SIG-M5 treated with dmso at 0.1 percent for 504 hours (cell line): Measurements from ENCODE around the gene KCNQ5.
"Not testable (repeated sequence)": the region's sequence is repeated elsewhere in the genome, so short reads cannot be mapped to it uniquely, and the experiment has no call there.

Experiments used
- DNase-seq: peaks from one replicate; lab custom pipeline; 2025; ENCODE audit not compliant: unreplicated experiment; lab: John Stamatoyannopoulos, UW

The KCNQ5 gene

DNA sequence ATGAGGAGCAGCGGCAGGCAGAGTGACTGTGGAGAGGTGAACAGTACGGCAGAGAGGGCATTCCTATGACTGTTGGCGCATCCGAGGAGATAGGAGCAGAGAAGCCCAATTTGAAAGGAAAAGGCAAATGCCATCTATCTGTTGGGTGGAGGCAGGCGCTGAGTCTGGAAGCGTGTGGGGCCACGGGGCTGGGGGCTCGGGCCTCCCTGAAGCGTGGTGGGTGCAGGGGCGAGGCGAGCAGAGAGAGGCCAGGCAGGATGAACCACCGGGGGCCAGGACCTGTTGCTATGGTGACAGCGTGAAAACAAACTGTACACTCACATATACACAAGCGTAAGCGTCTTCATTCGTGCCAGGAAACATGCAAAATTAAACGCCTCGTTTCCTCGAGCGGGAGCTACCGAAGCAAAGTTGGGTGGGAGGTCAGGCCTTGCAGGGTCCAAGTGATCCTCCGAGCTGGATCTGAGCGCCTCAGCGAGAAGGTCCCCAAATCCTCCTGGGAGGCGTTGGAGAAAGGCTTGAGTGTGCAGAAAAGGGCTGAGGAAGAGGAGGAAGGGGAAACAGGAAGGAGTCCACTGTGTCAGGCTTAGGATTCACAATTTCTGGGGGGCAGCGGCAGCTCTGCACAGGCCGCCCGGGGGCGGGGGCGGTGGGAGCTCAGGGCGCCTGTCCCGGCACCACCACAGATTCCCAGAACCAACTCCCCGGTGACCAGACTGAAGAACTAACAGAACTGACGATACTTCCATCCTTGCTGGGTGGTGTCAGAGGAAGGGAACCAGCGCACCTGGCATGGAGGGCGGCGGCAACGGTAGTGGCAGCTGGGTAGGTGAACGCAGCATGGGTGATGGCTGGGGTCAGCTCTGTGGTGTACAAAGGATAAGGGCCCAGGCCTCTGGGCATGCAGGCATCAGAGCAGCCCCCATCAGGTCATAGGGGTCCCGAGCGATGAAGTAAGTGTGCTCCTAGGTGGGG, 535.2 kb downstream of the KCNQ5 start:
- DNase-seq = no peak

- no peak for DNase-seq
Observed at GRCh38 chr6:73157870-73158269, 536.0 kb downstream of the KCNQ5 start.

DNA sequence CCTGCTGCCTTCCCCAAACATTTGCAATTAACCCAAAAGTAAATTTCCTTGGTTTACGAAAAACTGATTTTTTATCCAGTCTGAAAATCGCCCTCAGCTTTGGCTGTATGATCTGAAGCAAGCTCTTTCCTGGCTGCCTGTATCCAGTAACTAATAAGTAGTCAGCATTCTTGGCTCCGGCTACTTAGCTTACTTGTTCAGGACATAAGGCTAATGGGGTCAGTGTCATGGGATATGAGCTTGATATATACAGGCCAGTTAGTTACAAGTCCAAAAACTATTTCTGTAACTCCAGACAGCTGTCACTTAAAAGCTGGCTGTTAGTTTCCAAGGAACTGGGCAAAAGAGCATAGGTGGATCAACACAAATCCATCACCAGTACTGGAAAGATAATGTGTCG, 547.2 kb downstream of the KCNQ5 start:
- DNase-seq = no peak

- no peak for DNase-seq
Observed at GRCh38 chr6:73169633-73170032, 547.8 kb downstream of the KCNQ5 start.

- DNase-seq = no peak
Observed at GRCh38 chr6:73174646-73175045, 552.8 kb downstream of the KCNQ5 start.

DNA sequence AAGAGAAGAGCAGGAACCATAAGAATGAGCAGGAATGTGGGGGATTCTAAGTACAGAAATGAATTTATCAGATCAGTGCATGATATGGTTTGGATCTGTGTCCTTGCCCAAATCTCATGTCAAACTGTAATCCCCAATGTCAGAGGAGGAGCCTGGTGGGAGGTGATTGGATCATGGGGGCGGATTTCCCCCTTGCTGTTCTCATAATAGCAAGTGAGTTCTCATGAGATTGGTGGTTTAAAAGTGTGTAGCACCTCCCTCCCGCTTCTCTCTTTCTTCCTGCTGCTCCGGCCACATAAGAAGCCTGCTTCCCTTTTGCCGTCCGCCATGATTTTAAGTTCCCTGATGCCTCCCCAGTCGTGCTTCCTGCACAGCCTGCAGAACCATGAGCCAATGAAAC, 554.2 kb downstream of the KCNQ5 start:
- no peak for DNase-seq

DNA sequence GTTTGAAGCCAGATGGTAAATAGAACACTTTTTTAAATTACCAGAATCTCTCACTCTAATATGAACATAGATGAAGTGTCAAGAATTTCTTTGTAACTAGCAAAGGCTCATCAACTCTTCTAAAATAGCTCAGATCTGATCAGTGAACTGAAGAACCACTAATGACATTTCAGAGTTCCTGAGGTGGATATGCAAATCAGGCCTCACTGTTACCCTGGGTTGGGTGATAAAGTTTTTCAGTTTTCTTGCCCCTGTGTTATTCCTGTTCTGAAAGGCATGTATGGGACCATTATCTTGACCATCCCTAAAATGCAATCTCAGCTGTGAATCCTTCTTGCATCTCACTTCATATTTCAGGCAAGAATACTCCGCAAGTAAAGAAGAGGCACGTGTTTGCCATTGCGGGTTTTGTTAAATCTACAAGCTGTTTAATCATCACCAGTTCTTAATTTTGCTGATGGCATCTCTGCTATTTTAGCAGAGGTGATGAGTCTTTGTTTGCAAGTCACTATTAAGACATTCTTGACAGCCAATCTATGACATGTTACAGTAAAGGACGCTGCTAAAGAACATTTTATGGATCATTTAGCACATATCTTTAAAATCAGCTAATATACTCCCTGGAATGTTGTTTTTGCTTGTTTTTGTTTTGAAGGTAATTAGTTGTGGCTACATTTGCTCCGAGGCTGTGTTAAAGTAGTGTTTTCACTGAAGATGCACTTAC, 555.5 kb downstream of the KCNQ5 start:
- DNase-seq = no peak

- DNase-seq = no peak
Observed at GRCh38 chr6:73180076-73180738, 558.3 kb downstream of the KCNQ5 start.

GRCh38 chr6:73180763-73181619, 559.1 kb downstream of the KCNQ5 start:
- peak; percentile 85 for DNase-seq

DNA sequence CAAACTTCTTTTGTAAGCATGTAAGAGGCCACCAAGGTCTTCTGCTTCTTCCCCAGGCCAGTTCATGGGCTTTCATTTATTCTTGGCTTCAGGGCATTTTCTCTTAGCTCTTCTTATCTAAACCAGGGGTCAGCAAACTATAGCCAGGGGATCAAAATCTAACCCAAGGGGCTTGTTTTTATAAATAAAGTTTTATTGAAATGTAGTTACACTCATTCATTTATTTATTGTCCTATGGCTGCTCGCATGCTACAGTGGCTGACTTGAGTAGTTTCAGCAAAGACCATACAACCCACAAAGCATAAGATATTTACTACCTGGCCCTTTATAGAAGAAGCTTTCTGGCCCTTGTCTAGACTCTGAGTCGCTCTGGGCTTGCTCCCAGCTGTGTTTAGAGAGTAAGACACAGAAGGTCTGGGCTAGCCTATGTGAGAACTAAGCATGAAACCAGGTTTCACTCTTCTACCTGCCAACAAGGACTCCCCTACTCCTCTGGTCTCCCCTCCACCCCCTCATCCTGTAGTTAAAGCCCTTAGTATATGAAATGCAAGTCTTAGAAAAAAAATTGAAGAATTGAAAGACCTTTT, 560.2 kb downstream of the KCNQ5 start:
- DNase-seq = no peak

DNA sequence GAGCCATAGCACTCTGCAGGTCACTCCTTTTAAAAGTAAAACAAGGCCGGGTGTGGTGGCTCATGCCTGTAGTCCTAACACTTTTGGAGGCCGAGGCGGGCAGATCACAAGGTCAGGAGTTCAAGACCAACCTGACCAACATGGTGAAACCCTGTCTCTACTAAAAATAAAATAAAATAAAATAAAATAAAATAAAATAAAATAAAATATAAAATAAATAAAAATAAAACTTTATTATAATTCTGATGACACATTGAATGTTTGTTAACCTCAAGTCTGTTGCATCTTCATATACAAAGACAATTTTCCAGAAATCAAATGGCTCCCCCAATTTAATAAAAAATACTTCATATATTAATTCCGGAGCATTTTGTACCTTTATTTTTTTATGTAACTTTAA, 571.4 kb downstream of the KCNQ5 start:
- not testable (repeated sequence) for DNase-seq

DNA sequence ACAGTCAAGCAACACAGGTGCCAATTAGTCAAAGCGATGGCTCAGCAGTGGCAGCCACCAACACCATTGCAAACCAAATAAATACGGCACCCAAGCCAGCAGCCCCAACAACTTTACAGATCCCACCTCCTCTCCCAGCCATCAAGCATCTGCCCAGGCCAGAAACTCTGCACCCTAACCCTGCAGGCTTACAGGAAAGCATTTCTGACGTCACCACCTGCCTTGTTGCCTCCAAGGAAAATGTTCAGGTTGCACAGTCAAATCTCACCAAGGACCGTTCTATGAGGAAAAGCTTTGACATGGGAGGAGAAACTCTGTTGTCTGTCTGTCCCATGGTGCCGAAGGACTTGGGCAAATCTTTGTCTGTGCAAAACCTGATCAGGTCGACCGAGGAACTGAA, 572.9 kb downstream of the KCNQ5 start:
- DNase-seq = no peak

DNA sequence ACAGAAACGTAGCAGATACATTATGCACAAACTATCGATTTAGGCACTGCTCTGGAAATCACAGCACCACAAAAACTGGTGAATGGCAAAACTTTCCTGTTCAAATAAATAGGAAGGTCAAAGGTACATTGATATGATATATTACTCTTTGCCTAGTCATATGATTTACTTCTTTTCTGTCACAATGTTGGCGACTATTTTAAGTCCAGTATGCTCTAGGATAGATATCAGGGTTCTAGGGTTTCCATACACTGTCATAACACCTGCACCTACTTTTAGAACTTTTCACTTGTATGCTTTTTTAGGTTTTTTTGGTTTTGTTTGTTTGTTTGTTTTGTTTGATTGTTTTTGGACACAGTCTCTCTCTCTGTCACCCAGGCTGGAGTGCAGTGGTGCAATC, 578.4 kb downstream of the KCNQ5 start:
- DNase-seq = no peak

DNA sequence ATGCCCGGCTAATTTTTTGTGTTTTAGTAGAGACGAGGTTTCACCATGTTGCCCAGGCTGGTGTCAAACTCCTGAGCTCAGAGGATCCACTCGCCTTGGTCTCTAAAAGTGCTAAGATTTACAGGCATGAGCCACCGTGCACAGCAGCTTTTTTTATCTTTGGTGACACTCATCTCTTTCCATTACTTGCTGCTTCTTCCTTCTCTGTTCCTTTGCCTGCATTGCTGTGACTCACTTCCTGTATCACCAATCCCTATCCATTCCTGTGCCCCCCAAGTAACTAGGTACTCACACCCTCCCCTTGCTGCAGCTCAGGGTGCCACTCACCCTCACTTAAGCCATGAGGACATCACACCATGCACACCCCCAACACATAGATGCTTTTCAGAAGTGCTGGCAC, 578.9 kb downstream of the KCNQ5 start:
- no peak for DNase-seq

DNA sequence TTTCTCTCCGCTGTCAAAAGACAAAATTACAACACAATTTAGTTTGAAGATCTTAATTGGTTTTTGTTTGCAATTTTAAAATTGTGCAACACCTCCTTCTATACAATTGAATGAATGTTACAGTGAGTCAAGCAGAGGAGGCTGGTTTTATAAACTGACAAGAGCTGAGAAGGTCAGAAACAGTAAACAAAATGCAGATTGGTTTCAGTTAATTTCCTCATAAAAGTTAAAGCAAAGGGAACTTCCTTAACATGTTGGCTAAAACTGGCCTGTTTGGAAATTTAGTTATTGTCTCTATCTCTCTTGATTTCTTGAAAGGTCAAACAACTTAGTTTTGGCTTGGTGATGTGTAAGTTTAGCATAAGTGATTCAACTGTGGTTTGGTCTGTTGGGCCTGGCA, 581.2 kb downstream of the KCNQ5 start:
- peak; percentile 11 for DNase-seq

GRCh38 chr6:73204252-73204651, 582.4 kb downstream of the KCNQ5 start:
- no peak for DNase-seq

GRCh38 chr6:73207221-73207837, 585.5 kb downstream of the KCNQ5 start:
- DNase-seq = no peak

DNA sequence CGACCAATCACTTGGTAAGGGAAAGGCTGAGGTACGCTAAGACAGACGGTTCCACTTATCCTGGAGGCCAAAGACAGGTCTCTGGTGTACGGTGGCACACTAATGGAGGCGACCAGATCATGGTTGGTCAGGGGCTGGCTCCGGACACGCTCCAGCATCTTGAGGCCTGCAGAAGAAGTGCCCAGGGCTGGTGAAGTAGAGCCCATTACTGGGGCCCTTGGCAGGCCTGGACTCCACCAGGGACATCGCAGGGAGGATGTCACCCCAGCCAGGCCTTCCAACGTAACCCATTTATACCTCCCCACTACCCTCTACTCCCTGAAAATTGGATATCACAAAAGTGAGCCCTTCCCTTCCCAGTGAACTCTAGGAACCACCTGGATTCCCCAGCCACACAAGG, 587.3 kb downstream of the KCNQ5 start:
- DNase-seq = no peak

GRCh38 chr6:73216859-73217258, 595.0 kb downstream of the KCNQ5 start:
- no peak for DNase-seq

DNA sequence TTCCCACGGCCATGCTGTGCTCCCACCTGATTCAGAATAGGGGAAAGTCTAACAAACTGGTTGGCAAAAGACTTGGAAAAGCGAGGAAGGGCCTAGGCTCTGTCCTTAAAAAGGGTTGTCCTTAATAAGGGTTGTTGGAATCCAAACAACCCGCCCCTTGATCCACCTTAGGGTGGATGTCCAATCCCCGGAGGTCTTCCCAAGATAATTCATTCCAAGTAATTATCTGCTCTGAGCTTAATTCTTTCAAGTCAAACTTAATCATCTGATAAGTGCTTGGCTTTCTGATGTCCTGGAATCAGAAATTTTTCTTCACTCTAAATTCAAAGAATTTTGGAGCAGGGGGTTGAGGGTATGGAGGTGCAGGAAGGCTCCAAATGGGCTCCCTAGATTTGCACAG, 603.5 kb downstream of the KCNQ5 start, which contains the start of gene KHDC1L:
Gene KHDC1L, minus strand, starts transcription at position 101 of the 400 bp plus-strand sequence. Its CDS starts 88 bp downstream, at position 13.
- no peak for DNase-seq
